HG03565 (cell line): ENCODE results near the gene ZFYVE16.
"Not testable (repeated sequence)": the region's sequence is repeated elsewhere in the genome, so short reads cannot be mapped to it uniquely, and the experiment has no call there.

Experiments
- ATAC-seq: cut with Tn5 transposase; IDR thresholded peaks from one replicate; pipeline ENCODE4 v1.9.1; 2021; ENCODE audit warnings: mild to moderate bottlenecking, moderate library complexity; ENCODE audit not compliant: unreplicated experiment

ZFYVE16 gene

GRCh38 chr5:80409367-80409966 is 1.6 kb downstream of the ZFYVE16 start:
- ATAC-seq: no peak

DNA sequence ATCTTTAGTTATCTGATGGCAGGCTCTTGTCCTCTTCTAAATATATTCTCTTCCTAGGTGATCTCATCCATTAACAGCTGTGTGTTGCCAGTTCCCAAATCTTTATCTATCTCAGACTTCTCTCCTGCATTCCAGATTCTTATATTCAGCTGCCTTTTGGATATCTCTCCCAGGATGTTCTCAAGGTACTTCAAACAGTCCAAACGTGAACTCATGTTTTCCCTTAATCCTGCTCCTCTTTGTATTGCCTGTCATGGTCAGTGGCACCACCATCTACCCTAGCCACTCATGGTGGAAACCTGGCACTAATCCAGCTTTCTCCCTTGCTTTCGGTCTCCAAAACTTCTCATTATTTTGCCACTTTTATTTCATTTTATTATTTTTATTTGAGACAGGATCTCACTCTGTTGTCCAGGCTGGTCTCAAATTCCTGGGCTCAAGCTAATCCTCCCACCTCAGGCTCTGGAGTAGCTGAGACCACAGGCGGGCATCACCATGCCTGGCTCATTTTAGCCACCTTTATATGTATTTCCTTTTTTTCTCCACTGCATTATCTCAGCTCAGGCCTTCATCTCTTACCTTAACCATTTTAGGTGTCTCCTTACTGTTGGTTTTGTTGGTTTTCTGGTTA is 3.8 kb downstream of the ZFYVE16 start:
- no peak for ATAC-seq

DNA sequence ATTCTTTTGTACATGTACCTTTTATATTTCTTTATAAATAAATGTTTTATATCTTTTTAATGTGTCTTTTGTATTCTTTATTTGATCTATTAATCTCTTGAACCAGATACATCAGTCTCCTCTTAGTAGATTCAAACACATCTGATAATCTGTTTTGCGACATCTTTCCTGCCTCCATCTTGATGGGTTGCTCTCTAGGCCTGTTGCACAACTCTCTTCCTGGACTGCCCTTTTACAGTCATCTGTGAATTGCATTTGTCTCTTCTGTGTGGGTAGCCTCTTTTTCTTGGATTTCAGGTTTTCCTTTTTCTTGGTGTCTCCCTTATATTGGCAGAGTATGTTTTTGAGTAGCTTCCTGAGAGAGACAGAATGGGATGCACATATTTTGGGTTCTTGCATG is 6.2 kb downstream of the ZFYVE16 start:
- no peak for ATAC-seq

DNA sequence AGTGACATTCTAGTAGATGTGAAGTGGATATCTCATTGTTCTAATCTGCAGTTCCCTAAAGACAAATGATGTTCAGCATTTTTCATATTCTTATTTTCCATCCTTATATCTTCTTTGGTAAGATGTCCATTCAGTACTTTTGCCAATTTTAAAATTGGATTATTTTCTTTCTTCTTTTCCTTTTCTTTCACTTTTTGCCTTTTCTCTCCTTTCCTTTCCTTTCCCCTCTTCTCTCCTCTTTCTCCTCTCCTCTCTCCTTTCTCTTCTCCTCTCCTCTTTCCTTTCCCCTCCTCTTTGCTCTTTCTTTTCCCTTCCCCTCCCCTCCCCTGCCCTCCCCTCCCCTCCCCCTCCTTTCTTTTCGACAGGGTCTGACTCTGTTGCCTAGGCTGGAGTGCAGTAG is 10.1 kb downstream of the ZFYVE16 start:
- ATAC-seq: no peak

DNA sequence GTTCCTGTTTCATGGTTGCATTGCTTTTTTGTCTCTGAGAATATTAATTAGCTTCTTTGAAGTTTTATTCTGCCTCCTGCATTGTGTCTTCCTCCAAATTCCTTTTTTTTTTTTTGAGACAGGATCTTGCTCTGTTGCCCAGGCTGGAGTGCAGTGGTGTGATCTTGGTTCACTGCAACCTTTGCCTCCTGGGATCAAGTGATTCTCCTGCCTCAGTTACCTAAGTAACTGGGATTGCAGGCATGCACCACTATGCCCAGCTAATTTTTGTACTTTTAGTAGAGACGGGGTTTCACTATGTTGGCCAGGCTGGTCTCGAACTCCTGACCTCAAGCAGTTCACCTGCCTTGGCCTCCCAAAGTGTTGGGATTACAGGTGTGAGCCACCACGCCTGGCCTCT is 16.5 kb downstream of the ZFYVE16 start:
- ATAC-seq: not testable (repeated sequence)

DNA sequence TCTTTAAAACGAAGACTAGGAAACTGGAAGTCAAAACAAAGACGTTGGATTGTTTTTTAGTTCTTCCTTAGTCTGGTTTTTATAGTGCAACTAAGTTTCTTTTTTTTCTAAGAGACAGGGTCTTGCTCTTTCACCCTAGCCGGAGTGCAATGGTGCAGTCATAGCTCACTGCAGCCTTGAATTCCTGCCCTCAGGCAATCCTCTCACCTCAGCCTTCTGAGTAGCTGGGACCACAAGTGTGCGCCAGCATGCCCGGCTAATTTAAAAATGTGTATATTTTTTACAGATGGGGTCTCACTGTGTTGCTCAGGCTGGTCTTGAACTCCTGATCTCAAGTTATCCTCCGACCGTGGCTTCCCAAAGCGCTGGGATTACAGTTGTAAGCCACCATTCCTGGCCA is 27.6 kb downstream of the ZFYVE16 start:
- ATAC-seq: no peak

DNA sequence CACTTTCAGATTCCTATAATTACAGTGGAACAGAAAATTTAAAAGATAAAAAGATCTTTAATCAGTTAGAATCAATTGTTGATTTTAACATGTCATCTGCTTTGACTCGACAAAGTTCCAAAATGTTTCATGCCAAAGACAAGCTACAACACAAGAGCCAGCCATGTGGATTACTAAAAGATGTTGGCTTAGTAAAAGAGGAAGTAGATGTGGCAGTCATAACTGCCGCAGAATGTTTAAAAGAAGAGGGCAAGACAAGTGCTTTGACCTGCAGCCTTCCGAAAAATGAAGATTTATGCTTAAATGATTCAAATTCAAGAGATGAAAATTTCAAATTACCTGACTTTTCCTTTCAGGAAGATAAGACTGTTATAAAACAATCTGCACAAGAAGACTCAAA is 29.5 kb downstream of the ZFYVE16 start:
- ATAC-seq: no peak

DNA sequence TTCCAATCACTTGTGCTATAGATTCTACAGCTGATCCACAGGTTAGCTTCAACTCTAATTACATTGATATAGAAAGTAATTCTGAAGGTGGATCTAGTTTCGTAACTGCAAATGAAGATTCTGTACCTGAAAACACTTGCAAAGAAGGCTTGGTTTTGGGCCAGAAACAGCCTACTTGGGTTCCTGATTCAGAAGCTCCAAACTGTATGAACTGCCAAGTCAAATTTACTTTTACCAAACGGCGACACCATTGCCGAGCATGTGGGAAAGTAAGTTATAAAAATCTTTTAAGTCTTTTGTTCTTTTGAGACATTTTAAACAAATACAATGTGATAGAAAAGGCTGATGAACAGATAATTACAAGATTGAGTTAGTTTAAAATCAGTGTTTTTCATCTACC is 30.9 kb downstream of the ZFYVE16 start:
- ATAC-seq: no peak

DNA sequence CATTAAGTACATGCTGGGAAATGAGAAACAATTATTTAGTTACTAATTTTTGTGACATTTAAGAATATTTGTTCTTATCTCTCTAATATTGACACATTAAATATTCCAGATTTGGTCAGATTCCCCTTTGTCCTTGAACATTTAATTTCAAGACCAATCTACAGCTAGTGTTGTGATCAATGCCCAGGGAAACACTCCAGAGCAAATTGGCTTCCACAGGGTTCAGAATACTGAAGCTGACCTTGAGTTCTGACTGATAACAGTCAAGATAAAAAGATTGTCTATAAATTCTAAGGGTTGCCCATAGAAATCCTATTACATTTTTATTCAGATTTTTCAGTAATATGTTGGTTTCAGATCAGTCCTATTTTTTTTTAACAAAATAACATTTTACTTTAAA is 31.3 kb downstream of the ZFYVE16 start:
- ATAC-seq: no peak

DNA sequence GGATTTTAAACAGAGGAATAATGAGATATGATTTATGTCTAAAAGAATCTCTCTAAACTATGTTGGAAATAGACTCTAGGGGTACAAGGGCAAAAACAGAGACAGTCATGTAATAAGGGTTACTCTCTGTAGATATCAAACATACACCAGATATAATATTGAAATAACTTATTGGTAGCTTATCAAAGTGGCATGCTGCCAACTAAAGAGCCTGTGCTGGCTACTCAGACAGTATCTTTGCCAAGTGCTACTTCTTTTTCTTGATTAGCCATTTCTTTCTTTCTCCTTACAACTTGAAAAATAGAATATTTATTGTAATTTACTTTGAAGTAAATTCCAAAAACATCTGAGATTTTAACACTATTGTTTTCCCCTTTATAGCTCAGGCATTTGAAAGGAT is 34.9 kb downstream of the ZFYVE16 start:
- ATAC-seq: no peak

DNA sequence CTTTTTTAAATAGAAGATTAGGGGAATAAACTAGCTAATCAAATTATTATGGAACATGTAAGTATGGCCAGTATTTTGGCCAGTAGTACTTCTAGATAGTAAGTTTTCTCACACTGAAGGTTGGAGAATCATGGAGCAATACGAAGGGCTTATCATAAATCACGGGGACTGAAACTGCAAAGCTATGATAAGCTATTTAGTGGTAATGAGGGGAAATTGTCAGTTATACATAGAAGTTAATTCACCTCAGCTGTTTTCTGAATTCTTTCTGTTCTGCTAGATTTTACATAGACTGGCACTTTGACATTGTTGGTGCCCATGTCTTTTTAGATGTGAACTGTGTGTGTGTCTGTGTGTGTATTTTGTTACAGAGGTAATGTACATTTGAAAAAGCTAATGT is 45.5 kb downstream of the ZFYVE16 start:
- no peak for ATAC-seq

GRCh38 chr5:80463269-80463668 is 55.4 kb downstream of the ZFYVE16 start:
- no peak for ATAC-seq

- no peak for ATAC-seq
Observed at GRCh38 chr5:80466669-80467485, 59.0 kb downstream of the ZFYVE16 start.

- ATAC-seq: no peak
Observed at GRCh38 chr5:80468131-80468530, 60.3 kb downstream of the ZFYVE16 start.

GRCh38 chr5:80470631-80471030 is 62.8 kb downstream of the ZFYVE16 start:
- not testable (repeated sequence) for ATAC-seq

DNA sequence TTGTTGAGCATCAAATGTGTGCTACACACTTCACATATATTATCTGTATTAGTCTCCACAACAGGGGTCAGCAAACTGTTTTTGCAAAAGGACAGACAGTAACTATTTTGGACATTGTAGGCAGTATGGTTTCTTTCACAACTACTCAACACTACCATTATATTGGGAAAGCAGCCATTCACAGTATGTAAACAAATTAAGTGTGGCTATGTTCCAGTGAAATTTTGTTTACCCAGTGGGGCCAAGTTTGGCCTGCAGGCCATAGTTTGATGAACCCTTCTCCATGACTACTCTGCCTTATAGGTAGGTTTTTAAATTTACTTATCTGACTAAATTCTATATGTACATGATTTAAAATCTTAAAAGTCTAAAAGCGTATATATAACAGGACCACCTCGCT is 67.1 kb downstream of the ZFYVE16 start:
- ATAC-seq: no peak

GRCh38 chr5:80479713-80480112 is 71.8 kb downstream of the ZFYVE16 start:
- no peak for ATAC-seq

DNA sequence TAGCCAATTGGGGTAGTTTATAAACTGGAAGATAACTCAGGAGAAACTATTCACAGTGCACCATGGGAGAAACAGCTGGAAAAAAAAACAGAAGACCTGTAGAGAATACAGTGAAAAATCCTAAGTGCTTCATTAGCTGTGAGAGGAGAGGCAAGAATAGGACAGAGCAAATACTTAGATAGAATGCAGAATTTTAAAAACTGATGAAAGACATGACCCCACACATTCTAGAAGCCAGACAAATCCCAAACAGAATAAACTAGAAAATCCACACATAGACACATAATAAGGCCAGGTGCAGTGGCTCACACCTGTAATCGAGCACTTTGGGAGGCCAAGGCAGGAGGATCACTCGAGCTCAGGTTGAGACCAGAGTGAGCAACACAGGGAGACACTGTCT is 72.5 kb downstream of the ZFYVE16 start:
- ATAC-seq: no peak

DNA sequence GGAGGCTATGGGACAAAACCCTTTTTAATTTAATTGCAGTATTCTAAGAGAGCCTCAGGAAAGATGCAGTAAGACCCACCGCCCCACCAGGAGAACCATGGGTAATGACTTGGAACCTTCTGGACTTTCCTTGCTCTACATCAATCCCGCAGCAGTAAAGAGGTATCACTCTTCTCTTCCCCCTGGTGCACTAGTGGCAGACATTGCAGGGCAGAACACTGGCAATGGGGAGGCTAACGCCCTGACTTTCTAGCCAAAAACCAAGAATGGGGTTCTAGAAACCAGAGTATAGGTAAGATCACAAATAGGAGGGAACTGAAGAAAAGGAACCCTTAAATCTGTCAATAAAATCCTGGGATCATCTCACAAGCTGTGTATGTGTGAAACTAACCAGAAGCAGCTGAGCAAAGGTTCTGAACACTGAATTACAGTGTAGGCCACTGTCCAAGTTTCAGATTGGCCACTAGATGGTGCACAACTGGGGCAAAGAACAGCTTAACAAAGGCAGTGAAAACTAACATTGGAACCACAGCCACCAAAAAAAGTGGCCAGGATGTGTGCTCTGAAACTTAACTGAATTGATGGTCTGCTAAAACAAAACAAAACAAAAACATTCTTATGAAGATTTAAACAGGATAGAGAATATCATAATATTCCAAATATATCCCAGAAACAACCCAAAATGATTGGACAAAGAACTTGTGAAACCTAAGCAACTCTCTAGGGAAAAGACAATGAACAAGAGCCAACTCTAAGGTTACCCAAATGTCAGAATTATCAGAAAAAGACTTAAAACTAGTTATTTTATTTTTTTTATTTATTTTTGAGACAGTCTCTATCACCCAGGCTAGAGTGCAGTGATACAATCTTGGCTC is 73.4 kb downstream of the ZFYVE16 start:
- no peak for ATAC-seq

GRCh38 chr5:80482578-80482977 is 74.7 kb downstream of the ZFYVE16 start:
- no peak for ATAC-seq

DNA sequence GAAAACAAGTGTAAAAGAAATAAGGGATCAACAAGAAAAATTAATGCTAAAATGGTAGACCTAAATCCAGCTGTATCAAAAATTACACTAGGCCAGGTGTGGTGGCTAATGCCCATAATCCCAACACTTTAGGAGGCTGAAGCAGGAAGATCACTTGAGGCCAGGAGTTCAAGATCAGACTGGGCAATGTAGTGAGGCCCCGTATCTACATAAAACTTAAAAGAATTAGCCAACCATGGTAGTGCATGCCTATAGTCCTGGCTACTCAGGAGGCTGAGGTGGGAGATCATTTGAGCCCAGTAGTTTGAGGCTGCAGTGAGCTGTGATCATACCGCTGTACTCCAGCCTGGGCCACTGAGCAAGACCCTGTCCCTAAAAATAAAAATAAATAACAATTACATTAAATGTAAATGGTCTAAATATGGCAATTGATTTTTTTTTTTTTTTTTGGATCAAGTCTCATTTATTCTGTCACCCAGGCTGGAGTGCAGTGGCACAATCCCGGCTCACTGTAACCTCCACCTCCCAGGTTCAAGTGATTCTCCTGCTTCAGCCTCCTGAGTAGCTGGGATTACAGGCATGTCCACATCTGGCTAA is 75.9 kb downstream of the ZFYVE16 start:
- ATAC-seq: no peak
